AG10803 (cell line): Measurements from ENCODE around the gene TCEA2.
"Not testable (repeated sequence)": the region's sequence is repeated elsewhere in the genome, so short reads cannot be mapped to it uniquely, and the experiment has no call there.

Source experiments
- DNase-seq: peaks from one replicate; pipeline ENCODE4 v3.0.0; 2010; ENCODE audit warnings: low read depth
- H3K4me3 ChIP-seq: 2 replicates; pipeline ENCODE4 v1.5.1; 2011; ENCODE audit warnings: mild to moderate bottlenecking, low read length, control low read depth
- CTCF ChIP-seq: conservative IDR thresholded peaks from 2 replicates; pipeline ENCODE4 v1.5.1; 2011; ENCODE audit warnings: mild to moderate bottlenecking, low read length, control low read depth, inconsistent platforms

TCEA2 gene

GRCh38 chr20:64113444-64113775 lies 50.4 kb downstream of the TCEA2 start:
- DNase-seq, result no peak
- H3K4me3 ChIP-seq, result no peak overlapping the region
- no peak for TF ChIP-seq CTCF

GRCh38 chr20:64113796-64114355 lies 50.9 kb downstream of the TCEA2 start:
- H3K4me3 ChIP-seq, result no peak overlapping the region
- no peak for DNase-seq
- no peak for TF ChIP-seq CTCF

GRCh38 chr20:64114356-64114971 lies 51.5 kb downstream of the TCEA2 start:
- TF ChIP-seq CTCF, result no peak
- DNase-seq, result no peak
- H3K4me3 ChIP-seq, result no peak overlapping the region

- H3K4me3 ChIP-seq, result no peak overlapping the region
- no peak for TF ChIP-seq CTCF
- DNase-seq, result no peak
Observed at GRCh38 chr20:64115171-64115911, 52.3 kb downstream of the TCEA2 start.

- DNase-seq, result no peak
- TF ChIP-seq CTCF, result no peak
- H3K4me3 ChIP-seq, result no peak overlapping the region
Observed at GRCh38 chr20:64116016-64116415, 53.0 kb downstream of the TCEA2 start.

GRCh38 chr20:64116541-64117431 lies 53.8 kb downstream of the TCEA2 start:
- no peak for DNase-seq
- no peak overlapping the region for H3K4me3 ChIP-seq
- no peak for TF ChIP-seq CTCF

GRCh38 chr20:64117432-64117777 lies 54.4 kb downstream of the TCEA2 start:
- H3K4me3 ChIP-seq, DNase-seq: not testable (repeated sequence)
